Stimulated activated CD8-positive, alpha-beta memory T cell treated with anti-CD3 and anti-CD28 coated beads, Interleukin-7, amount 100 ng/mL, for 48 hours (primary cell): Measurements from ENCODE around the gene MED12L.

ENCODE experiments used
- DNase-seq, 2 donors: peaks; one replicate each; pipeline ENCODE4 v3.0.0-alpha.2; 2020; ENCODE audit warnings: low read depth in 1 of 2; ENCODE audit errors: extremely low read depth in 1 of 2

The MED12L gene

GRCh38 chr3:151283907-151284461 lies 198.5 kb downstream of the MED12L start:
- DNase-seq: peak in 1 of 2 donors; percentile 25

GRCh38 chr3:151285940-151286339 lies 200.5 kb downstream of the MED12L start:
- DNase-seq: no peak

- no peak for DNase-seq
Observed at GRCh38 chr3:151289445-151289844, 204.0 kb downstream of the MED12L start.

- DNase-seq: no peak
Observed at GRCh38 chr3:151290673-151291072, 205.2 kb downstream of the MED12L start.

- no peak for DNase-seq
Observed at GRCh38 chr3:151293127-151293526, 207.7 kb downstream of the MED12L start.

GRCh38 chr3:151296226-151296625 lies 210.8 kb downstream of the MED12L start:
- DNase-seq: no peak

- DNase-seq: no peak
Observed at GRCh38 chr3:151297429-151297828, 212.0 kb downstream of the MED12L start.

GRCh38 chr3:151299006-151299405 lies 213.5 kb downstream of the MED12L start:
- no peak for DNase-seq

- DNase-seq: no peak
Observed at GRCh38 chr3:151300539-151300938, 215.1 kb downstream of the MED12L start.

- no peak for DNase-seq
Observed at GRCh38 chr3:151301787-151302186, 216.3 kb downstream of the MED12L start.

- DNase-seq: no peak
Observed at GRCh38 chr3:151303751-151304150, 218.3 kb downstream of the MED12L start.

- peak in 1 of 2 donors; percentile 34 for DNase-seq
Observed at GRCh38 chr3:151305060-151305774, 219.8 kb downstream of the MED12L start.

GRCh38 chr3:151305775-151306151 lies 220.3 kb downstream of the MED12L start:
- DNase-seq: no peak

GRCh38 chr3:151306168-151306810 lies 220.8 kb downstream of the MED12L start:
- no peak for DNase-seq

GRCh38 chr3:151307131-151307530 lies 221.7 kb downstream of the MED12L start:
- DNase-seq: no peak

GRCh38 chr3:151307583-151308488 lies 222.4 kb downstream of the MED12L start:
- DNase-seq: no peak

- no peak for DNase-seq
Observed at GRCh38 chr3:151309566-151309965, 224.1 kb downstream of the MED12L start.

- no peak for DNase-seq
Observed at GRCh38 chr3:151312972-151313371, 227.5 kb downstream of the MED12L start.

- DNase-seq: no peak
Observed at GRCh38 chr3:151314137-151314536, 228.7 kb downstream of the MED12L start.

GRCh38 chr3:151314593-151314992 lies 229.1 kb downstream of the MED12L start:
- DNase-seq: no peak

GRCh38 chr3:151315136-151315535 lies 229.7 kb downstream of the MED12L start:
- DNase-seq: no peak
